GM12874 (cell line): ENCODE measurements around the gene DIPK1B.

Source experiments
- CTCF ChIP-seq: IDR thresholded peaks from 2 replicates; pipeline ENCODE4 v1.5.1; 2011; ENCODE audit warnings: low read depth, mild to moderate bottlenecking, control low read depth, low read length, moderate library complexity; ENCODE audit not compliant: insufficient read depth

DIPK1B gene

GRCh38 chr9:136747161-136748060 lies 35.0 kb downstream of the DIPK1B start:
- TF ChIP-seq CTCF, result no peak

- no peak for TF ChIP-seq CTCF
These were observed 35.8 kb downstream of the DIPK1B start, which contains the start of gene LCN6 for GRCh38 chr9:136748201-136748600. LCN6 (minus strand) TSS chr9:136748525; CDS start chr9:136748483, 42 bp downstream.

- TF ChIP-seq CTCF, result no peak
These were observed 36.6 kb downstream of the DIPK1B start for GRCh38 chr9:136748666-136749611.

- no peak for TF ChIP-seq CTCF
These were observed 38.2 kb downstream of the DIPK1B start for GRCh38 chr9:136750526-136750925.

GRCh38 chr9:136751244-136751643 lies 38.9 kb downstream of the DIPK1B start:
- no peak for TF ChIP-seq CTCF

GRCh38 chr9:136751814-136752213 lies 39.4 kb downstream of the DIPK1B start:
- TF ChIP-seq CTCF, result no peak

- no peak for TF ChIP-seq CTCF
These were observed 41.1 kb downstream of the DIPK1B start for GRCh38 chr9:136753371-136754058.
